NCI-H1694 treated with DMSO at 0.1 percent for 48 hours (cell line): ENCODE data around the gene PAFAH1B1.
"Not testable (repeated sequence)": the region's sequence is repeated elsewhere in the genome, so short reads cannot be mapped to it uniquely, and the experiment has no call there.

ENCODE experiments used
- DNase-seq: peaks from one replicate; lab custom pipeline; 2025; lab: John Stamatoyannopoulos, UW

PAFAH1B1 gene

GRCh38 chr17:2592971-2593820 is at the start of gene PAFAH1B1:
Gene PAFAH1B1, plus strand, starts transcription at chr17:2593654. Its CDS starts 44,635 bp downstream, at chr17:2638289.
- peak; percentile 82 for DNase-seq

- no peak for DNase-seq
Observed at GRCh38 chr17:2545393-2545792, 48.1 kb upstream of the PAFAH1B1 start.

DNA sequence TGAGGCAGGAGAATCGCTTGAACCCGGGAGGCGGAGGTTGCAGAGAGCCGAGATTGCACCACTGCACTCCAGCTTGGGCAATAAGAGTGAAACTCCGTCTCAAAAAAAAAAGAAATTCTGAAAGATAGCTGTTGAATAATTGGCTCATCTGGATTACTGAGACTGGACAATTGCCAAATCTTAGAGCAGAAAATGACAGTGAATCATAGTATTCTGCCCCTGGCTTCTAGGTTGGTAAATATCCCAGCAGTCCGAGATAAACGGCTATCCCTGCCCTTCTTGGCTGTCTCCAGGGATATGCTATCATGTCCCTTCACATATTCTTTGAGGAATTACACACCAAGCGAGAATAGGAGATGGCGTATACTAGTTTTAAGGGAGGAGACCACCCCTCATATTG is 46.3 kb upstream of the PAFAH1B1 start:
- DNase-seq: no peak

DNA sequence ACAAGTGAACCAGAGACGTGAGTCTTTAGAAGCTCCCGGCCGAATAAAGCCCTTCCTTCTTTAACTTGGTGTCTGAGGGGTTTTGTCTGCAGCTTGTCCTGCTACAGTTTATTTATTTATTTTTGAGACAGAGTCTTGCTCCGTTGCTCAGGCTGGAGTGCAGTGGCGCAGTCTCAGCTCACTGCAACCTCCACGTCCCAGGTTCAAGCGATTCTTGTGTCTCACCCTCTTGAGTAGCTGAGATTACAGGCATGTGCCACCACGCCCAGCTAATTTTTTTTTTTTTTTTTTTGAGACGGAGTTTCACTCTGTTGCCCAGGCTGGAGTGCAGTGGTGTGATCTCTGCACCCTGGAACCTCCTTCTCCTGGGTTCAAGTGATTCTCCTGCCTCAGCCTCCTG is 45.4 kb upstream of the PAFAH1B1 start:
- not testable (repeated sequence) for DNase-seq

DNA sequence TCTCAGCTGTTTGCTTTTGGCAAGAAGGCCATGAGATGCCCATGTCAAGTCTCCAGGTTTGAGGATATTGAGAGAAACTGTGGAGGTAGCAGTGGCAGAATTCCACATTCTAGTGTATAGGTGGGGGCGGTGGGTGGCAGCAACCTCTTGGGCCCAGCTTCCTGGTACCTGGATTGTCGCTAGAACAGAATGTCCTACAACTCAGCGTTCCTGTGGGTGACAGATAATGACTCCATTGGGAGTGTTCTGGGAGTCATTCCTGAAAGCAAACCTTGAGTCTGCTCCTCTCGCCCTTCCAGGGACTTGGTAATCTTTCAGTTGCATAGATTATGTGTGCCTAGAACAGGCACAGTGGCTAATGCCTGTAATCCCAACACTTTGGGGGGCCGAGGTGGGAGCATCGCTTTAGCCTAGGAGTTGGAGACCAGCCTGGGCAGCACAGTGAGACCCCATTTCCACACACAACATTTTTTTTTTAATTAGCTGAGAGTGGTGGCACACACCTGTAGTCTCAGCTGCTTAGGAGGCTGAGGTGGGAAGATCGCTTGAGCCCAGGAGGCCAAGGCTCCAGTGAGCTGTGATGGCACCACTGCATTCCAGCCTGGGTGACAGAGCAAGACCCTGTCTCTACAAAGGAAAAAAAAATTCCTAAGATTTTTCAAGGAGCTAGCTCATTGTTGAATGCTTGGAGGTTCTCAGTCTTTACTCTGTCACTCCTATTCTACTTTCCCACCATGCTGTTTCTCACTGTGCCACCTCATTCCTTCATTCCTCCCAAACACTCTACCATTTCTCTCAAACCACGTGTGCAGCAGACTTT is 43.9 kb upstream of the PAFAH1B1 start:
- DNase-seq: no peak

- no peak for DNase-seq
Observed at GRCh38 chr17:2551493-2551892, 42.0 kb upstream of the PAFAH1B1 start.

DNA sequence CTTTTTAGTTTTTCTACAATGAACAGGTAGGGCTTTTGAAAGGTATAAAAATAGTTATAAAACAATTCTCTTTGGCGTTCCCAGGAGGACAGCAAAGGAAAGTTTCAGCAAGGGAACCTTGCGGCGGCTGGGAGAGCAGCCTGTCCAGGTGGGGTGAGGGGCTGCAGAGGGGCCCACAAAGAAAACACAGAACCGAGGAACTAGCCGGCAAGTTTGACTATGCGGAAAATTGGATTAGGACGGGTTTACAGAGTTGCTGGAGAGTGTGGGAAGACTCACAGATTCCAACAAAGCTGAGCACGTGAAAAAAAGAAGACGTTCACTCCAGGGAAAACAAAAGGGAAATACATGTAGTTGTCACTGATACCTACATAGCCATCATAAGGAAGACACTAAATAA is 41.5 kb upstream of the PAFAH1B1 start:
- DNase-seq: no peak

DNA sequence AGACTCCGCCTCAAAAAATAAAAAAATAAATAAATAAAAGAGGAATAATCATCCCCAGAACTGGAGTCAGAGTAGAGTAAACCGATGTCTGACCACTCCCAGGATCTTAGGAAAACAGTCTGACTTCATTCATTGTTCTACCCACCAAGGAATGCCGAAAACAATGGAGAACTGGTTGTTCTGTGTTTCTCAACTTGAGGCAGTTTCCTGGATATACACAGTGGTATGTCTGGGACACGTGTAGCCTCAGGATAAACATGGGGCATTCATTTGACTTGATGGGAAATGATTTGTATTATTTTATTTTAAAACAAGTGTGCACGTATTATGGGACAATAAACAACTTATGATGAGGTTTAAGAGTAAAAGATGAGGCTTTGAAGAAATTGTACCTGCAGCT is 32.8 kb upstream of the PAFAH1B1 start:
- DNase-seq: no peak

DNA sequence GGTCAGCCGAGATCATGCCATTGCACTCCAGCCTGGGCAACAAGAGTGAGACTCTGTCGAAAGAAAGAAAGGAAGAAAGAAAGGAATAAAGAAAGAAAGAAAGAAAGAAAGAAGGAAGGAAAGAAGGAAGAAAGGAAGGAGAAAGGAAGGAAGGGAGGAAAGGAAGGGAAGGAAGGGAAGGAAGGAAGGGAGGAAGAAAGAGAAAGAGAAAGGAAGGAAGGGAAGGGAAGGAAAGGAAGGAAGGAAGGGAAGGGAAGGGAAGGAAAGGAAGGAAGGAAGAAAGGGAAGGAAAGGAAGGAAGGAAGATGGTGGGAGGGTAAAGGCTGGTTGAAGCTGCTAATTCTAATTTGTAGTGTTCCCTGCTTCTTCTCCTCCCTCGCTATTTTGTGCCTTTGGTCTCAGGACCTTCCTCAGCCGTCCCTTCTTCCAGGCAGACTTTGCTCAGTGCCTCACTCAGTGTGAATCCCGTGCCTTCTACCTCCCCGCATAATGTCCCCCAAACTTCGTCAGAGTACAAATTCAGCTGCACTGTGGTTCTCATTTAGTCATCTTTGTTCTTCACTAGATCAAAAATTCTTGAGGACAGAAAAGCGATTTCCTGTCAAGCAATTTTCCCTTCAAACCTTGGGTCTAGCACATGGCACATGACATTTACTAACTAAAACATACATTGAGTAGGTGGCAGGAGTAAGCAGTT is 31.1 kb upstream of the PAFAH1B1 start:
- DNase-seq: no peak

GRCh38 chr17:2563061-2563460 is 30.4 kb upstream of the PAFAH1B1 start:
- peak; percentile 17 for DNase-seq

DNA sequence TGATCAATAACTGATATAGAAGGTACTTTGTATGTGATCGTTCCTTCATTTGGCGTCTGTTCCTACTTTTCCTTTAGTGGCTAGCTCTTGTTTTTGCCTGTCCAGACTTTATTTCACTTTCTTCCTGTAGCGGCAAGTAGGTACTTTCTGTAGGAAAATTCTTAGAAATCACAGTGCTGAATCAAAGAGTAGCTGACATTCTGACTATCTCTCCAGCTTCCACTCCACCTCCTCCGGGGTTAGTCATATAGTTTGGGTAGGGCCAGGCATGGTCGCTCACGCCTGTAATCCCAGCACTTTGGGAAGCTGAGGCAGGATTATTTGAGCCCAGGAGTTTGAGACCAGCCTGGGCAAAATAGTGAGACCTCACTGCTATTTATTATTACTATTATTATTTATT is 29.9 kb upstream of the PAFAH1B1 start:
- no peak for DNase-seq

DNA sequence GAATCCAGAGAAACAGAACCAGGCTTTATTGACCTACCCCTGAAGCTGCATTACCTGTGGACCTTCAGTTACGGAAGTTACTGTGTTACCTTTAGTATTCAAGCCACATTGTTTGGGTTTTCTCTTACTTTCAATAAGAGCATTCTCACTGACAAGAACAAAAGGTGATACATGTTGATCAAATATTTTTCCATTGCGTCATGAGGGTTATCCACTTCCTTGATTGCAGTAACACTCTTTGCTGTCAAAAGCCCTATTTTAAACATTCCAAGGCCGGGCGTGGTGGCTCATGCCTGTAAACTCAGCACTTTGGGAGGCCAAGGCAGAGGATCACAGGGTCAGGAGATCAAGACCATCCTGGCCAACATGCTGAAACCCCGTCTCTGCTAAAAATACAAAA is 28.6 kb upstream of the PAFAH1B1 start:
- no peak for DNase-seq

GRCh38 chr17:2566056-2566455 is 27.4 kb upstream of the PAFAH1B1 start:
- DNase-seq: no peak

DNA sequence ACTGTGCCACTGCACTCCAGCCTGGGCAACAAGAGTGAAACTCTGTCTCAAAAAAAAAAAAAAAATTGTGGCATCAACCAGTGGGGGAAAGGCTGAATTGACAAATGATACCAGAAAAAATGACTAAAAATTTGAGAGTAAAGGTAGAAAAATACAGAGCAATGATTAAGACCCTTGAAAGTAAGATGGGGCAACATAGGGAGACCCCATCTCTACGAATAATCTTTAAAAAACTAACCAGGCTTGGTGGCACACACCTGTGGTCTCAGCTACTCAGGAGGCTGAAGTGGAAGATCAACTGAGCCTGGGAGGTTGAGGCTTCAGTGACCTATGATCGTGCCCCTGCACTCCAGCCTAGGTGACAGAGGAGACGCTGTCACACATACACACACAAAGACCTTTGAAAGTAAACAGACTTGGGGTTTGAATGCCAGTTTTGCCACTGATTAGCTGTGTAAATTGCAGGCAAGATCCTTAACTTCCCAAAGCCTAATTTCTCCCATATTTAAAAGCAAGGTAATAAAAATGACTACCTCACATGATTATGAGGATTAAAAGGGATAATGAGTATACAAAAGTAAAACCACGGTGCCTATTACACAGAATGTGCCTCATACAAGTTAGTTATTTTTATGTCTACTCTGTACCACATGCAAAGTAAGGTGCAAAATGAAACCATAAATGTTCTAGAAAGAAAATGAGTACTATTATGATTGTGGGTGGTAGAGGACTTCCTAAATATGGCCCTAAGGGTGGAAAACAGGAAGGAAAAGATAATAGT is 21.7 kb upstream of the PAFAH1B1 start:
- no peak for DNase-seq

DNA sequence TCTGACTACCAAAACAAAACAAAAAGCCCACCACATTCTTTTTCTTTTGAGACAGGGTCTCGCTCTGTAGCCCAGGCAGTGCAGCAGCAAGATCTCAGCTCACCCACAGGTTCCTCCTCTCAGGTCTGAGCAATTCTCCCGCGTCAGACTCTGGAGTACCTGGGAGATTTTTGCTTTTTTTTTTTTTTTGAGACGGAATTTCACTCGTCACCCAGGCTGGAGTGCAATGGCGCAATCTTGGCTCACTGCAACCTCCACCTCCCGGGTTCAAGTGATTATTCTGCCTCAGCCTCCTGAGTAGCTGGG is 21.2 kb upstream of the PAFAH1B1 start:
- DNase-seq: not testable (repeated sequence)

DNA sequence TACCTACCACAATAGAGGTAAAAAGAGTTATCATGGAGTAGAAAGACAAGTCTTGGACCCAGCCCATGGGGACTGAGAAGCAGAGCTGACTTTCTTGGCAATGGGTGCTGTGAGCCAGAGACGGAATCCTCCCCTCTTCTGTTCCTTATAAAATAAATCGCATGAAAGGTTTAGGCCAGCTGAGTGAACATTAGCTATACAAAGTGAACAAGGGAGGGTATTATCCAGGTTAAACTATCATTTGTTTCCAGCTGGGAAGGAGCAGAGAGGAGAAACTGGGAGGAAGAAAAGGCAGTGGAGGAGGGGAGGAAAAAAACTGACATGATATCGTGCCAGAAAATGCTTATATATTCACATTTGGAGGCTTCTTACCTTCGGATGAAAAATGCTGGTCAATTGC is 13.3 kb upstream of the PAFAH1B1 start:
- no peak for DNase-seq

GRCh38 chr17:2580661-2581060 is 12.8 kb upstream of the PAFAH1B1 start:
- no peak for DNase-seq

GRCh38 chr17:2582493-2582892 is 11.0 kb upstream of the PAFAH1B1 start:
- no peak for DNase-seq

GRCh38 chr17:2591040-2591640 is 2.3 kb upstream of the PAFAH1B1 start:
- DNase-seq: no peak

DNA sequence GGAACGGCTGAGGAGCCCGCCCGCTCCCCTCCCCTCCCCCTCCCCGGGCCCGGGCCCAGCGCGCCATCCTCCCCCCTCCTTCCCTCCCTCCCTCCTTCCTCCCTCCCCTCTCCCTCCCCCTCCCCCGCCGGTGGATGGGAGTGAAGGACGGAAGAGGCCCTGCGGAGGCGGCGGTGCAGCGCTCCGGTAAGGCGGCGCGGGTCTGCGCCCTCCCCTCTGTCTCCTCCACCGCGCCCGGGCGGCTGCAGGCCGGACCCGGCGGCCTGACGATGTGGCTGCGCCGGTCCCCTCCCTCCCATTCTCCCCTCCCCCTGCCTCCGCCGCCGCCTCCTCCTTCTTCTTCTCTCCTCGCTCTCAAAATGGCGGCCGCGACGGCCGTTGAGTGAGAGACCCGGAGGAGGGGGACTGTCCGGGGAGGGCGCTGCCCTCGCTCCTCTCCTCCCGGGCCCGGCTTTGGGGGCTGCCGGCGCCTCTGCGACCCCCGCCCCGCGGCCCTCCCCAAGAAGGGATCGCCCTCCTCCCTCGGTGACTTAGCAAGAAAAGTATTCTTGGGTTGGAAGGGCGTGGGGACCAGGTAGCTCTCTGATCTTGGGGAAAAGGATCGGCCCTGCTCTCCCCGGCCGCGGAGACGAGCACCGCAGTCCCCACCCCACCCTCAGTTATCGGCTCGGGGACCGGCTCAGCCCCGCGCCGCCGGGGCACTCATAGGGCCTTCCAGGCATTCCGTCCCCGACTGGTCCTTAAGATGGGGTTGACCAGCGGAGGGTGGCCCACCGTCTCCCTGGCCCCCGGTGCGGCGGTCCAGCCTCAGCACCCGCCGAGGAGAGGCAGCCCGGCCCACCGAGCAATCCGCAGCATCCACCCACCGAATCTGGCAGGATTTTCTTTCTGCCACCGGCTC is 617 bp downstream of the PAFAH1B1 start:
- DNase-seq: no peak
